Daoy (cell line): Measurements from ENCODE around the gene SPATA6. TPM values are rescaled to one million over a fixed set of nuclear protein-coding genes. Genes with fewer than 3 reads are reported as not detected.
"Not testable (repeated sequence)": the region's sequence is repeated elsewhere in the genome, so short reads cannot be mapped to it uniquely, and the experiment has no call there.

Experiments
- DNase-seq: peaks from one replicate; pipeline ENCODE4 v3.0.0-alpha.2; 2015; ENCODE audit warnings: low read depth
- total RNA-seq: library from RNA; depleted of rRNA; stranded (reverse); fragments of >200 nt; shearing (Covaris generic); gene quantifications from 2 replicates; pipeline ENCODE4 v1.2.3, GENCODE V29; 2014

The SPATA6 gene
- total RNA-seq, 1 experiment from 2014 or later: 3.0 TPM

DNA sequence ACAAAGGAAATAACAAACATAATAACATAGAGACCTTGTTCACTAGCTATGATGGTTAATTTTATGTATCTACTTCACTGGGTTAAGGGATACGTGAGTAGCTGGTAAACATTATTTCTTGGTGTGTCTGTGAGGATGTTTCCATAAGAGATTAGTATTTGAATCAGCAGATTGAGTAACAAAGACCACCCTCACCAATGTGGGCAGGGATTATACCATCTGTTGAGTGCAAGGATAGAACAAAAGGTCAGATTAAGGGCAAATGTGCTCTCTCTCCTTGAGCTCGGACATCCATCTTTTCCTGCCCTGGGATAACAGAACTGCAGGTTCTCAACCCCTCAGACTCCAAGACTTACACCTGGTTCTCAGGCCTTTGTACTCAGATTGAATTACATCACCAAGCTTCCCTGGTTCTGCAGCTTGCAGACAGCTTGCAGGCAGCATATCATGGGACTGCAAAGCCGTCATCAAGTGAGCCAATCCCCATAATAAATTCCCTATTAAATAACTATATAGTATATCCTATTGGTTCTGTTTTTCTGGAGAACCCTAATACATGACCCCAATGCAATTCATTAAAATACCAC lies 9.2 kb downstream of the SPATA6 start:
- DNase-seq: no peak

DNA sequence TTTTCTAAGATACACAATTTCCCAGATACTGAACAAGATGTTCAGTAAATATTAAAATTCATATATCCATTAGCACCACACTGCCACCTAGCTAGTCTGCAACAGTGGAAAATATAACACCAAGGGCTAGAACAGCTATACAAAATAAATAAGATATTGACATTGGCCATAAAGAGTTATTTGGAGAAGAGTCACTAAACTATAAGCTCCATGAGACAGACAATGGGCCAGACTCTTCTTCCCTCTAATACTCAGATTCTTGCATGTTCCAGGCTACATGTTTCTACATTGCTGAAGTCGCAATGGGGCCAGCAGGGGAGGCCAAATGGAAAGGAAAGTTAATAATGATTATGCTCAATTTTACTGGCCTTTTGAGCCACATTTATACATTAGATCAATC lies 21.5 kb downstream of the SPATA6 start:
- no peak for DNase-seq

DNA sequence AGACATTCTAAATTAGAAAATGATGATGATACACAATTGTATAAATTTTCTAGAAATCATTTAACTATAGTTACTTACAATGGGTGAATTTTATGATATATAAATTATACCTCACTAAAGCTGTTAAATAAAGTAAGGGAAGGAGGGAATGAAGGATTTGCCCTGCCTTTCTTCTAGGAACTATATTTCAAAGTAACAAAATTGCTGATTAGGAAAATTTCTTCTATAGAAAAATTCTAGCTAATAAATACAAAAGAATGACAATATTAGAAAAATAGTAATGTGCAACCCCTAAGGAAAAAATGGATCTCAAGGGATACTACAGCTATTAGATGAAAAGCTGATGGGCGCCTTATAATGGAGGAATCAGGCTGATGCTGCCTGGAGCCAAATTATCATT lies 23.1 kb downstream of the SPATA6 start:
- no peak for DNase-seq

DNA sequence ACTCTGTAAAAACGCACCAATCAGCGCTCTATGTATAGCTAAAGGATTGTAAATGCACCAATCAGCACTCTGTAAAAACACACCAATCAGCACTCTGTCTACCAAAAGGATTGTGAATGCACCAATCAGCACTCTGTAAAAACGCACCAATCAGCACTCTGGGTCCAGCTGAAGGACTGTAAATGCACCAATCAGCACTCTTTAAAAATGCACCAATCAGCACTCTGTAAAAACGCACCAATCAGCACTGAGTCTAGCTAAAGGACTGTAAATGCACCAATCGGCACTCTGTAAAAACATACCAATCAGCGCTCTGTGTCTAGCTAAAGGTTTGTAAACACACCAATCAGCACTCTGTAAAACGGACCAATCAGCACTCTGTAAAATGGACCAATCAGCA lies 27.8 kb downstream of the SPATA6 start:
- DNase-seq: not testable (repeated sequence)

DNA sequence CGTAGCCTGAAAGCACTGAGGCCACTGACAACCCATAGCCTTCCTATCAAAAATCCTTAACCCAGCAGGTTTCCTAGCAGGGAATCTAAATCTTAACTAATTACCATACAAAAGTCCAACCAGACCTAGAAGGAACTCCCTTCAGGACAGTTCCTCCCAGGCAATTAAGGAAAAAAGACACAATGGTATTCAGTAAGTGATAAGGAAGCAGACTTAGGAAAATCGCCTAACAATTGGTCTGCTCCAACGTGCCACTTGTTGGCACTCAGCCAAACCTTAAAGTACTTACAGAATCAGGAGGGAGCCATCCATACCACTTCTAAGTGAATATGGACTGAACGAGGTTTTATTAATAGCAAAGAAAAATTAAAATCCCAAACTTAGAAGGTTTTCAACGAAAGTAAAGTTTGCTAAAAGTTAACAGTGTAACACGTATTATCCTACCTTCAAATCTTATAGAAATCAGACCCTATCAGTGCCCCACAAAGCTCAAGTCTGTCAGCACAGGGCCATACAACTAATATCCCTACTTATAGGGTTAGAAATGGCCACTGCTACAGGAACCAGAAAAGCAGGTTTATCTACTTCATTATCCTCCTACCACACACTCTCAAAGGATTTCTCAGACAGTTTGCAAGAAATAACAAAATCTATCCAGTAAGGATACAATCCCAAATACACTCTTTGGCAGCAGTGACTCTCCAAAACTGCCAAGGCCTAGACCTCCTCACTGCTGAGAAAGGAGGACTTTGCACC lies 29.0 kb downstream of the SPATA6 start:
- DNase-seq: no peak

DNA sequence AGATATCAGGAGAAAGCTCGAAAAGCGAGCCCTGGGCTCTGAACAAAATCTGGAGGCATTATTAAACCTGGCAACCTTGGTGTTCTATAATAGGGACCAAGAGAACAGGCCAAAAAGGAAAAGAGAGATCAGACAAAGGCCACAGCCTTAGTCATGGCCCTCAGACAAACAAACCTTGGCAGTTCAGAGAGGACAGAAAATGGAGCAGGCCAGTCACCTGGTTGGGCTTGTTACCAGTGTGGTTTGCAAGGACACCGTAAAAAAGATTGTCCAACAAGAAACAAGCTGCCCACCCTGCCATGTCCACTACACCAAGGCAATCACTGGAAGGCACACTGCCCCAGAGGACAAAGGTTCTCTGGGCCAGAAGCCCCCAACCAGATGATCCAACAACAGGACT lies 31.2 kb downstream of the SPATA6 start:
- not testable (repeated sequence) for DNase-seq

DNA sequence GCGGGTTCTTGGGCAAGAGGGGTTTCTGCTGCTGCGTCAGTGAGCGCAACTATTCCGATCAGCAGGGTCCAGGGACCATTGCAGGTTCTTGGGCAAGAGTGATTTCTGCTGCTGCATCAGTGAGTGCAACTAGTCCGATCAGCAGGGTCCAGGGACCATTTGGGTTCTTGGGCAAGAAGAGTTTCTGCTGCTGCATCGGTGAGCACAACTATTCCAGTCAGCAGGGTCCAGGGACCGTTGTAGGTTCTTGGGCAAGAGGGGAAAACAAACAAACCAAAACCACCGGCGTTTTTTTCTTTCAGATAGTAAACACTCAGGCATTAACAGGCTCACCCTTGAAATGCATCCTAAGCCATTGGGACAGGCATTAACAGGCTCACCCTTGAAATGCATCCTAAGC lies 32.6 kb downstream of the SPATA6 start:
- no peak for DNase-seq

DNA sequence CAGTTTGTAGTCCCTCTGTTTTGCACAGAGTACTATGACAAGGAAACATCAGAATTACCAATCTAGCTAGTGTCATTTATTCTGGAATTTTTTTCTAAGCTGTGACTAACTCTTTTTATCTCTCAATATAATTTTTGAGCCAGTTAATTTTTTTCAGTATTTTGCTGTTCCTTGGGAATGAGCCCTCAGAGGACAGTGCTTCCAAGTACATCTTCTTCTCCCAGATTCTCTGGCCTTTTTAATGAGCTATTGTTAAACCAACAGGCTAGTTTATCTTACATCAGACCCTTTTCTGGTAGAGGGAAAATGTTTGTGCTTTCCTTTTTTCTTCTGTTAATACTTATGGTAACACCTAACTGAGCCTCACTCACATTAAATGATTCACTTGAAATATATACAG lies 34.6 kb downstream of the SPATA6 start:
- not testable (repeated sequence) for DNase-seq

DNA sequence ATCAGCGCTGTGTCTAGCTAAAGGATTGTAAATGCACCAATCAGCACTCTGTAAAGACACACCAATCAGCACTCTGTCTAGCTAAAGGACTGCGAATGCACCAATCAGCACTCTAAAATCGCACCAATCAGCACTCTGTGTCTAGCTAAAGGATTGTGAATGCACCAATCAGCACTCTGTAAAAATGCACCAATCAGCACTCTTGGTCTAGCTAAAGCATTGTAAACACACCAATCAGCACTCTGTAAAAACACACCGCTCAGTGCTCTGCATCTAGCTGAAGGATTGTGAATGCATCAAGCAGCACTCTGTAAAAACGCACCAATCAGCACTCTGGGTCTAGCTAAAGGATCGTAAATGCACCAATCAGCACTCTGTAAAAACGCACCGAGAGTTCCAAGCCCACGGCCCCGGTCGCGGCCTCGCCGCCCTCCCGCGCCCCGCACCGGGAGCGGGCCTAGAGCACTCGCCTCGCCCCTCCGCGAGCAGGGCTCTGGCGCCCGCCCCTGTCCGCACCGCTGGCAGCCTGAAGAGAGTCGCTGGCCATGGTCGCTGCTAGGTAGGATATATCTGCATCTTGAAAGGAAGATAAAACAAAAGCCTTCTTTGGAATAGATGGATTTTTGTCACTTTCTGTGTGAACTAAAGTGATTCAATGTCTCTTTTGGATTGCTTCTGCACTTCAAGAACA lies 36.5 kb downstream of the SPATA6 start:
- not testable (repeated sequence) for DNase-seq

DNA sequence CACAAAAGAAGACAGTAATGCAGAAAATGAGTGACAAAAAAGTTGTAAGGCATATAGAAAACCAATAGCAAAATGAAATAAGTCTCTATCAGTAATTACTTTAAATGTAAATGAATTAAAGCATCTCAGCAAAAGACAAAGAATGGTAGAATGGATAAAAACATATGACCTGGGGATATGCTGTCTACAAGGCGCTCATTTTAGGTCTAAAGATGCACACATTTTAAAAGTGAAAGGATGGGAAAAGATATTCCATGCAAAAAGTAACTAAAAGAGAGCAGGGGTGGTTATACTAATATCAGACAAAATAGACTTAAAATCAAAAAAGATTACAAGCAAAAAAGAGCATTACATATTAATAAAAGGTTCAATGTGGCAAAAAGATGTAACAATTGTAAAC lies 41.2 kb downstream of the SPATA6 start:
- DNase-seq: no peak

DNA sequence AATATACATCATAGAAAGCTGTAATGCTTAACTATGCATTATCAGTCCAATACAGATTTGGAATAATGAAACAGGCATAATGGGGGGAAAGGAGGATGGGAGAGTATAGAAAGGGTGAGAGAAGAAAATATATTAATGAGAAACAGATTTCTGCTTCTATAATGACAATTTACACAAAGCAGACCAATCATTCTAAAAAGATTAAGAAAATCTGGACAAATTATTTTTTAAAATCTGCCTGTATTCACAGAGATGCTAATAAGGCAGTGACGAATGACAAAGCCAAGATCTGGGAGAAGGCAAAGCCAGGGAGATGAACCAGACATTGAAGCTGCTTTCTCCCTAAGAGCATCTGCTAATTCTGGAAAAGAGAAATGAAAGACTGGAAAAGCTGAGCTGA lies 50.0 kb downstream of the SPATA6 start:
- DNase-seq: no peak

DNA sequence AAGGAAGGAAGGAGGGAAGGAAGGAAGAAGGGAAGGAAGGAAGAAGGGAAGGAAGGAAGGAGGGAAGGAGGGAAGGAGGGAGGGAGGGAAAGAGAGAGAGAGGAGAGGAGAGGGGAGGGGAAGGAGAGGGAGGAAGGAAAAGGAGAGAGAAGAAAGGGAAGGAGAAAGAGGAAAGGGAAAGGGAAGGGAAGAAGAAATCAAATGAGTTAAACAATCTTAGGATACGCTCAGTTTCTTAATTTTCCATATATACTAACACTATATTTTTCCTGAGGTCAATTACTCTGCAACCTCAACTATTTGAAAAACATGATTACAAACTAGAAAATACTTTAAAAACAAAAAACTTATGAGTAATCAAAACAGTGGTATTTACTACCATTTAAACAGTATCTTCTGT lies 53.3 kb downstream of the SPATA6 start:
- DNase-seq: no peak

DNA sequence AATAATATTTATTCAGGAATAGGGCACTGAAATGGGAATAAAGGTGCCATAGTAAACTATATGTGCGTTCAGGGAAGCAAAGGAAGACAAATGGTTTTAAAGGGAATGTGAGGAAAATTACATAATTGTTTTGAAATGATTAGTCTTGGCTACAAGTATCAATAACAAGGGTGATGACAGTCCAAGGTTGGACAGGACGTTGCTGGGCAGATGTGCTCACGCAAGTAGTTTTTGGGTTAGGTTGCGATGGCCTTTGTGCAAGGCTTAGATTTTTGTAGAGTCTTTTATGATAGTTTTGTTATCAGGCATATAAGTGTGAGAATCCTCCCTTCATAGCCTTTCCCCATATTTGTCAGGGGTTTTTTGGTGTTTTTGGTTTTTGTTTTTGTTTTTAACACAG lies 57.0 kb downstream of the SPATA6 start:
- DNase-seq: no peak

DNA sequence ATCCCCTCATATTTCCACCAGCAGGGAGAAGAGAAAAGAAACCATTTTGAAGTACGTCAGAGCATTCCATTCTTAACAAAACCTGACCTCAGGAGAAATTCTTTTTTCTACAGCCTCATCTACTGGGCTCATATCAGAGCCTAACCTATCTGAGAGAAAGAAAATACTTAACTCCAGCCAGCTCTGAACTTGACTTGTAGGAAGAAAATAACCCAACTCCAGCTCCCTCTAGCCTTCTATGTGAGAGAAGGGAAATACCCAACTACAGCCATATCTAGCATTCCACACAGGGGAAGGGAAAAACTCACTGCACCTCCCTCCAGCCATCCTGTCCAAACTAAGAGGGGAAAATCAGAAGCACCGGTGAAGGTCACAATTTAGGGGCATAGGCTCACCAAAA lies 57.7 kb downstream of the SPATA6 start:
- DNase-seq: no peak

DNA sequence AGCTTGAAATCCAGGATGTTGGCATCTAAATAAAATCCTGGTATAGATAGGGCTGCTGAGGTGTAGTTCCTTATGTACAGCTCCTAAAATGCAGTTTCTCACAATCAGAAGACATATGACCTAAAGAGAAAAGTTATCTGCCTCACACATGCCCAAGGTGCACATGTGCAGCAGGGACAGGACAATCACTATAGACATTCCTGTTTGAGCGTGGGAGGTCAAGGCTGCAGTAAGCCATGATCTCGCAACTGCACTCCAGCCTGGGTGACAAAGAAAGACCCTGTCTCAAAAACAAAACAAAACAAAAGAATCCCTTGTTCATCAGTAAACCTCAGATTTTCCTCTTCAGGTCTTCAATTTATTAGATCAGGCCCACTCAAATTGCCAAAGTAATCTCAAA lies 66.1 kb downstream of the SPATA6 start:
- no peak for DNase-seq

DNA sequence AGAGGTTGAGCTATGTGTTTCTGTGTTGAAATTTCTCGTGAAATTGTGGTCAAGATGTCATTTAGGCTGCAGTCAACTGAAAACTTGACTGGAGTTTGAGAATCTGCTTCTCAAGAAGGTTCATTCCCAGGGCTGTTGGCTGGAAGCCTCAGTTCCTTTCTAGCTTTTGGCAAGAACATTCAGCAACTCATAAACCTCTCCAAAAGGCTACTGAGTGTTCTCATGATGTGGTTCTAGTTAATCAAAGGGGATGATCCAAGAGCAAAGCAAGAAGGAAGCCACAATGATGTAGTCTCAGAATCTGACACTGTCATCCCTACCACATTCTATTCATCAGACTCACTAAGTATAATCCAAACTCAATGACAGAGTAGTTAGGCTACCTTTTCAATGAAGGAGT lies 66.6 kb downstream of the SPATA6 start:
- DNase-seq: no peak

DNA sequence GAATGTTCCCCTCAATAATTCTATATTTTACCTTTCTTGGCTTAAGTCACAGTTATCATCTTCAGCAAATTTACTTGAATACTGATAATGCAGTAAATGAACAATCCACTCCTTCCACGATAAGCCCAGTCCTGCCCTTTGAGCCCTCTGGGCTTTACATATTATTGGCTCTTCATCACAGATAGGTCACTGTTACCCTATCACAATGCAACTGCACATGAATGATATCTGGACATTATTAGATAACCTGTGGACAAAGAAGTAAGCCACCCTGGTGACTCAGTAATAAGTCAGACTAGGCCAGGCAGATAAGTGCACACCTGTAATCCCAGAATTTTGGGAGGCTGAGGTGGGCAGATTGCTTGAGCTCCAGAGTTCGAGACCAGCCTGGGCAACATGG lies 69.4 kb downstream of the SPATA6 start:
- DNase-seq: no peak

DNA sequence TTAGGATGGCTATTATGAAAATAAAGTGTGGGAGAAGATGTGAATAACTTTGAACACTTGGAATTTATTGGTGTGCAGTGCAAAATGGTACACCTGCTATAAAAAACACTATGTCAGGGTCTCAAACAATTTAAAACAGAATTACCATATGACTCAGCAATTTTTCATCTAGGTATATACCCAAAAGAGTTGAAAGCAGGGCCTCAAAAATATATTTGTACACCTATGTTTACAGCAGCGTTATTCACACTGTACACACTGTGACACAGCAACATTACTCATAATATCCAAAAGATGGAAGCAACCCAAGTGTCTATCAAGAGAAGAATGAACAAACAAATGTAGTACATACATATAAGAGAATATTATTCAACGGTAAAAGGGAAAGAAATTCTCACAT lies 75.8 kb downstream of the SPATA6 start:
- DNase-seq: no peak

DNA sequence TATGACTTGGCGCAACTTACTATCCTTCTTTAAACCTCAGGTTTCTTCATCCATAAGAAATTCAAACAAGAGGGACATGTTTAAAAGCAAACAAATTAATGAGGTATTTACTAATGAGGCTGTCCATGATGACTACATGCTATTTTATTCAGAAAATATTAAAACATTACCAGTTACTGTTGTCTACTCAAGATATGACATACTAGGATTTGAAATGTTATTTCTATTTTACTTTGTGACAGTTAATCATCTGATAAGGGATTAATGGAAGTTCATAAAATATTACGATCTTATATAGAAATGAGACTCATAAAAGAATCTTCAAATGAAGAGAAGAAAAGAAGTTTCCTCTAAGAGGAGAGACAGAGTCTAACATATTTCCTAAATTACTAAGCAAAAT lies 80.1 kb downstream of the SPATA6 start:
- DNase-seq: no peak

DNA sequence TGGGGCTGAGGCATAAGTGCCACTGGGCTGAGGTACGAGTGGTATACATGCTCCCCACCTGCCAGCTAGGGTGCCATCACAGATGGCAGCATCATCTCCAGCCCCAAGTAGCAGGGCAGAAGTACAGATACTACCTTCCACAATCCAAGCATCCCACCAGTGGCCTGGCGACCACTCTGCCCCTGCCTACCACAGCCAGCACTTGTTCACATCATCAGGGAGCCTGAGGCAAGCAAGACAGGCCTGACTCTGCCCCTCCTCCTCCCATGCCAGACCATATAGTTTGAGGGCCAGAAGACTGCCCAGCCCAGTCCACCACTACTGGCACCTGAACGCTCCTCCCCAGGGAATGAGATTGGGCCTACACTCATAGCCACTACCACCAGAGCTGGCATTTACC lies 84.6 kb downstream of the SPATA6 start:
- DNase-seq: no peak

DNA sequence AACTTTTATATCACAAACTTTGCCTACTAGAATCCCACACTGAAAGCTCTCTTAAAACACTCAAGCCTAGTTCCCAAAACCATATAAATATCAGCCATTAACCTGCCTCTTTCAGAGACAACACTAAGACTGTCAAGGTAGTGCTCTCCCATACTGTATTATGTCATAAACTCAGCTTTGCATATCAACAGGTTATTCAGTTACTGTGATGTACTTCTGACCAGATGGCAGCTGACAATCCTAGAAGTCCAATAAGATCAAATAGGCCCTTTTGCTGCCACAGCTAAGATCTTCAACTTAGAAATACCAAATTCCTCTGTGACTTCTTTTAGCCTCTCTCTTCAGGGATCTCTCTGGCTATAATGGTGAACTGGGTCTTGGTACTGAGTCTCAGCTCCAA lies 97.2 kb downstream of the SPATA6 start:
- no peak for DNase-seq

DNA sequence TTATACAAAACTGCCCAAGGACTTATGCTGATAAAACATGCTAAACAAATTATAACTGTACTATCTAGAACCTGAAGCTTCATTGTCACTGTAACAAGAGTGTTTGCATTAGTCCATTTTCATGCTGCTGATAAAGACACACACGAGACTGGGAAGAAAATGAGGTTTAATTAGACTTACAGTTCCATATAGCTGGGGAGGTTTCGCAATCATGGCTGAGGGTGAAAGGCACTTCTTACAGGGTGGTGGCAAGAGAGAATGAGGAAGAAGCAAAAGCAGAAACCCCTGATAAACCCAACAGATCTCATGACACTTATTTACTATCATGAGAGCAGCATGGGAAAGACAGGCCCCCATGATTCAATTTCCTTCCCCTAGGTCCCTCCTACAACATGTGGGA lies 100.4 kb downstream of the SPATA6 start:
- no peak for DNase-seq

DNA sequence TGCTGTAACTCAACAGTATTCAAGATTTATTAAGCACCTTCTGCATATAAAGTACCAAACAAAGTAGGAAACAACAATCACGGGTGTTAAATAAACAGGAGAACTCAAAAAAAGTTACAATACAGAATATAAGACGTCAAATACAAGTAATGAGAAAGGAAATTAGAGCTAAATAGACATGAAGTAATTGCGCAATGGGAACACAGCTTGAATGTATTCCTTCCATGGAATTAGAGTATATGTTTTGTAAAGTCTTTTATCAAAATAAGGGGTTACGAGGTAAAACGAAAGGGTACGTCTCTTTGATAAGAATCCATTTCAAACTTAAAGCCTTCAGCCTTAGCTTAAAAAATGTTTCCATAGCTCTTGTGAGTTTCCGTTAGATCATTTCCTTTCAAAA lies 109.1 kb downstream of the SPATA6 start:
- no peak for DNase-seq
